Esophagus squamous epithelium (tissue), 4 donors: Measurements from ENCODE around the gene ZNF283.

Experiments
- POLR2A ChIP-seq, 4 donors: fragments of 450-650 bp; IDR thresholded peaks; one replicate each; pipeline ENCODE4 v1.6.1; 2017; ENCODE audit warnings: antibody characterized with exemption in 4 of 4, mild to moderate bottlenecking in 4 of 4, moderate library complexity in 3 of 4
- TF ChIP-seq, protein P1 (sequence below), 6 experiments: fragments of 450-650 bp in 4 of 6; fragments of 200-600 bp in 2 of 6; sonication (generic) in 2 of 6; IDR thresholded peaks; one replicate each; pipeline ENCODE4 v1.5.1; 2016 to 2019; ENCODE audit warnings: antibody characterized with exemption in 6 of 6, mild to moderate bottlenecking in 4 of 6, moderate library complexity in 4 of 6

- TF ChIP-seq, protein P1, sequence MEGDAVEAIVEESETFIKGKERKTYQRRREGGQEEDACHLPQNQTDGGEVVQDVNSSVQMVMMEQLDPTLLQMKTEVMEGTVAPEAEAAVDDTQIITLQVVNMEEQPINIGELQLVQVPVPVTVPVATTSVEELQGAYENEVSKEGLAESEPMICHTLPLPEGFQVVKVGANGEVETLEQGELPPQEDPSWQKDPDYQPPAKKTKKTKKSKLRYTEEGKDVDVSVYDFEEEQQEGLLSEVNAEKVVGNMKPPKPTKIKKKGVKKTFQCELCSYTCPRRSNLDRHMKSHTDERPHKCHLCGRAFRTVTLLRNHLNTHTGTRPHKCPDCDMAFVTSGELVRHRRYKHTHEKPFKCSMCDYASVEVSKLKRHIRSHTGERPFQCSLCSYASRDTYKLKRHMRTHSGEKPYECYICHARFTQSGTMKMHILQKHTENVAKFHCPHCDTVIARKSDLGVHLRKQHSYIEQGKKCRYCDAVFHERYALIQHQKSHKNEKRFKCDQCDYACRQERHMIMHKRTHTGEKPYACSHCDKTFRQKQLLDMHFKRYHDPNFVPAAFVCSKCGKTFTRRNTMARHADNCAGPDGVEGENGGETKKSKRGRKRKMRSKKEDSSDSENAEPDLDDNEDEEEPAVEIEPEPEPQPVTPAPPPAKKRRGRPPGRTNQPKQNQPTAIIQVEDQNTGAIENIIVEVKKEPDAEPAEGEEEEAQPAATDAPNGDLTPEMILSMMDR (IDR thresholded peaks at IDR 0.05): no peak
- TF ChIP-seq POLR2A (IDR thresholded peaks at IDR 0.05): no peak
These were observed 6.3 kb upstream of the ZNF283 start for GRCh38 chr19:43820884-43821215.
